GM23338 (cell line): ENCODE data around the gene HIVEP2. TPM values are rescaled to one million over a fixed set of nuclear protein-coding genes. Genes with fewer than 3 reads are reported as not detected.

ENCODE experiments used
- ATAC-seq: fragments of 200-7000 bp; cut with Tn5 transposase; 3 replicates; pipeline ENCODE4 v1.9.1; 2020
- DNase-seq: peaks from one replicate; pipeline ENCODE4 v3.0.0-alpha.2; 2015; ENCODE audit warnings: low spot score
- H2AFZ ChIP-seq: fragments of 200-600 bp; sonication (generic); 2 replicates; pipeline ENCODE4 v1.8.0; 2016; ENCODE audit warnings: antibody characterized with exemption, mild to moderate bottlenecking, moderate library complexity
- H3F3A ChIP-seq: fragments of 200-600 bp; sonication (generic); replicated peaks from 2 replicates; pipeline ENCODE4 v1.8.0; 2017; ENCODE audit warnings: antibody characterized with exemption, mixed run types, low read depth
- H3K27ac ChIP-seq: fragments of 200-600 bp; sonication (generic); 2 replicates; pipeline ENCODE4 v1.6.1; 2016; ENCODE audit warnings: low read depth
- H3K27me3 ChIP-seq: fragments of 200-600 bp; sonication (generic); 2 replicates; pipeline ENCODE4 v1.8.0; 2016; ENCODE audit warnings: mild to moderate bottlenecking, mixed run types, moderate library complexity; ENCODE audit not compliant: insufficient read depth
- H3K36me3 ChIP-seq: fragments of 200-600 bp; sonication (generic); 2 replicates; pipeline ENCODE4 v1.8.0; 2016; ENCODE audit warnings: mild to moderate bottlenecking; ENCODE audit not compliant: insufficient read depth
- H3K4me1 ChIP-seq: fragments of 200-600 bp; sonication (generic); 2 replicates; pipeline ENCODE4 v1.8.0; 2016; ENCODE audit warnings: mild to moderate bottlenecking, moderate library complexity; ENCODE audit not compliant: insufficient read depth
- H3K4me2 ChIP-seq: fragments of 200-600 bp; sonication (generic); 2 replicates; pipeline ENCODE4 v1.7.1; 2017; ENCODE audit warnings: mixed run types
- H3K4me3 ChIP-seq: fragments of 200-600 bp; sonication (generic); 2 replicates; pipeline ENCODE4 v1.6.1; 2016; ENCODE audit warnings: mixed run types
- H3K79me2 ChIP-seq: fragments of 200-600 bp; sonication (generic); replicated peaks from 2 replicates; pipeline ENCODE4 v1.8.0; 2017; ENCODE audit warnings: mild to moderate bottlenecking; ENCODE audit not compliant: insufficient read depth
- H3K9me2 ChIP-seq: fragments of 200-600 bp; sonication (generic); 2 replicates; pipeline ENCODE4 v1.8.0; 2017; ENCODE audit not compliant: insufficient read depth
- H4K20me1 ChIP-seq: fragments of 200-600 bp; sonication (generic); replicated peaks from 2 replicates; pipeline ENCODE4 v1.8.0; 2017; ENCODE audit warnings: mild to moderate bottlenecking; ENCODE audit not compliant: insufficient read depth
- H3K27ac Mint-ChIP-seq: 2 replicates; pipeline ENCODE4 v1.8.0; 2020; ENCODE audit warnings: inconsistent platforms, mild to moderate bottlenecking, moderate library complexity, mixed read lengths
- H3K27me3 Mint-ChIP-seq: 3 replicates; pipeline ENCODE4 v1.8.0; 2022; ENCODE audit warnings: low read depth, mild to moderate bottlenecking, moderate library complexity, mixed read lengths, inconsistent platforms; ENCODE audit not compliant: insufficient read depth, poor library complexity
- H3K36me3 Mint-ChIP-seq: 3 replicates; pipeline ENCODE4 v1.8.0; 2021; ENCODE audit warnings: low read depth, mild to moderate bottlenecking, inconsistent platforms, moderate library complexity, mixed read lengths
- H3K4me1 Mint-ChIP-seq: 3 replicates; pipeline ENCODE4 v1.8.0; 2020; ENCODE audit warnings: mild to moderate bottlenecking, inconsistent platforms, mixed read lengths
- H3K4me3 Mint-ChIP-seq: 3 replicates; pipeline ENCODE4 v1.8.0; 2021; ENCODE audit warnings: moderate library complexity, mild to moderate bottlenecking, inconsistent platforms, mixed read lengths
- H3K9me3 Mint-ChIP-seq: 3 replicates; pipeline ENCODE4 v1.8.0; 2020; ENCODE audit warnings: moderate library complexity, mild to moderate bottlenecking, inconsistent platforms, mixed read lengths
- CREB1 ChIP-seq: fragments of 250-450 bp; sonication (Bioruptor Pico); IDR thresholded peaks from 2 replicates; pipeline ENCODE4 v1.5.0; 2020; ENCODE audit warnings: low read depth, mild to moderate bottlenecking, moderate library complexity
- EZH2 ChIP-seq: fragments of 200-600 bp; sonication (generic); IDR thresholded peaks from one replicate; pipeline ENCODE4 v1.8.0; 2017; ENCODE audit warnings: antibody characterized with exemption, mild to moderate bottlenecking, low read depth; ENCODE audit not compliant: unreplicated experiment
- EZH2phosphoT487 ChIP-seq: fragments of 200-600 bp; sonication (generic); IDR thresholded peaks from one replicate; pipeline ENCODE4 v1.8.1; 2018; ENCODE audit warnings: antibody characterized with exemption; ENCODE audit not compliant: unreplicated experiment
- JUNB ChIP-seq: IDR thresholded peaks from one replicate; pipeline ENCODE4 v1.6.1; 2016; ENCODE audit warnings: antibody characterized with exemption; ENCODE audit not compliant: unreplicated experiment
- NANOG ChIP-seq: IDR thresholded peaks from 2 replicates; pipeline ENCODE4 v1.6.1; 2016; ENCODE audit warnings: antibody characterized with exemption, borderline replicate concordance
- POLR2AphosphoS5 ChIP-seq: IDR thresholded peaks from 2 replicates; pipeline ENCODE4 v1.6.1; 2016; ENCODE audit warnings: antibody characterized with exemption, low read depth
- REST ChIP-seq: IDR thresholded peaks from one replicate; pipeline ENCODE4 v1.6.1; 2018; ENCODE audit warnings: antibody characterized with exemption; ENCODE audit not compliant: unreplicated experiment
- STAT1 ChIP-seq: IDR thresholded peaks from one replicate; pipeline ENCODE4 v1.6.1; 2016; ENCODE audit warnings: antibody characterized with exemption; ENCODE audit not compliant: unreplicated experiment
- ZNF114 ChIP-seq: fragments of 250-450 bp; sonication (Bioruptor Pico); IDR thresholded peaks from 2 replicates; pipeline ENCODE4 v1.5.0; 2020; ENCODE audit warnings: mild to moderate bottlenecking, moderate library complexity
- ZNF331 ChIP-seq: fragments of 250-450 bp; sonication (Bioruptor Pico); IDR thresholded peaks from 2 replicates; pipeline ENCODE4 v1.5.0; 2020; ENCODE audit warnings: low read depth, mild to moderate bottlenecking, moderate library complexity
- ZNF462 ChIP-seq: fragments of 250-450 bp; sonication (Bioruptor Pico); IDR thresholded peaks from 2 replicates; pipeline ENCODE4 v1.5.0; 2020; ENCODE audit warnings: mild to moderate bottlenecking, moderate library complexity
- polyA plus RNA-seq: library from polyadenylated mRNA; unstranded; fragments of >200 nt; fragmentation: Nextera tagmentation; extraction: Ambion mirVana; gene quantifications from 2 replicates; pipeline ENCODE4 v1.2.1, GENCODE V29; 2016
- total RNA-seq: library from RNA; depleted of rRNA; stranded (reverse); fragments of >200 nt; shearing (Covaris generic); gene quantifications from 2 replicates; pipeline ENCODE4 v1.2.3, GENCODE V29; 2014
- TF ChIP-seq, protein P1 (sequence below): IDR thresholded peaks from 2 replicates; pipeline ENCODE4 v1.6.1; 2016; ENCODE audit warnings: antibody characterized with exemption
- TF ChIP-seq, protein P2 (sequence below), 2 experiments: fragments of 200-600 bp in 1 of 2; sonication (generic) in 1 of 2; conservative IDR thresholded peaks; 2 replicates each; pipeline versions ENCODE4 v1.5.1 to v1.6.1; 2016 to 2017; ENCODE audit warnings: antibody characterized with exemption in 2 of 2, low read depth in 2 of 2, mild to moderate bottlenecking in 2 of 2, moderate library complexity in 1 of 2

The HIVEP2 gene
- total and polyA plus RNA-seq, 2 experiments from 2014 or later: 1.5 to 7.4 TPM

DNA sequence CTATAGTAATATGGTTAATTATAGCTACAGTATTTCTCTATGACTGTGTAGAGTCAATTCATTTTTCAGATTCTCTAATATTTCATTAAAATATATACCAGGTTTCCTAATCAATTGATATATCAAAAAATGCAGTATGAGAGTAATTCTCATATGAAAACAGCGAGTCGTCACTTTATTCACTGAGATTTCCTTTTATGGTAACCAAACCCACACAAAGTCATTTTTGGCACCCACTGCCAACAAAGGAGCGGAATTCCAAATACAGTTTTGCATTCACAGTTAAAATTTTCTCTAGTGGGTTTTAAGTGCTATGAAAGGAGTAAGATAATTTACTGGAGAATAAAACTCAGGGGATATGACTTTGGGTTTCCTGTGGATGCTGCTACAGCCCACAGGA lies 163.8 kb downstream of the HIVEP2 start:
- Mint-ChIP-seq H3K4me3 (no peak overlapping the region), H3K27ac (peak overlapping the region; percentile 64; the same call in 1 of the 2 replicates), H3K36me3 (no peaks in the 10 kb centered on the region), H3K9me3 (no peaks in the 10 kb centered on the region), H3K4me1 (no peaks in the 10 kb centered on the region), H3K27me3 (no peaks in the 10 kb centered on the region)
- ATAC-seq (no peak), DNase-seq (no peak)
- H3K27me3 ChIP-seq: no peaks in the 10 kb centered on the region
- no peaks in the 10 kb centered on the region for H3F3A ChIP-seq
- no peaks in the 10 kb centered on the region for H3K79me2 ChIP-seq
- no peaks in the 10 kb centered on the region for H3K9me2 ChIP-seq
- no peaks in the 10 kb centered on the region for H3K4me1 ChIP-seq
- no peaks in the 10 kb centered on the region for H3K36me3 ChIP-seq
- no peak overlapping the region for H3K4me3 ChIP-seq
- H3K27ac ChIP-seq: no peak overlapping the region
- no peak overlapping the region for H3K4me2 ChIP-seq
- H2AFZ ChIP-seq: no peak overlapping the region
- H4K20me1 ChIP-seq: no peaks in the 10 kb centered on the region
- TF ChIP-seq, protein P1, sequence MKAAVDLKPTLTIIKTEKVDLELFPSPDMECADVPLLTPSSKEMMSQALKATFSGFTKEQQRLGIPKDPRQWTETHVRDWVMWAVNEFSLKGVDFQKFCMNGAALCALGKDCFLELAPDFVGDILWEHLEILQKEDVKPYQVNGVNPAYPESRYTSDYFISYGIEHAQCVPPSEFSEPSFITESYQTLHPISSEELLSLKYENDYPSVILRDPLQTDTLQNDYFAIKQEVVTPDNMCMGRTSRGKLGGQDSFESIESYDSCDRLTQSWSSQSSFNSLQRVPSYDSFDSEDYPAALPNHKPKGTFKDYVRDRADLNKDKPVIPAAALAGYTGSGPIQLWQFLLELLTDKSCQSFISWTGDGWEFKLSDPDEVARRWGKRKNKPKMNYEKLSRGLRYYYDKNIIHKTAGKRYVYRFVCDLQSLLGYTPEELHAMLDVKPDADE: no peak
- TF ChIP-seq ZNF114 (CRISPR knock-in tag) (no peak), ZNF462 (CRISPR knock-in tag) (no peak), EZH2 (no peak), ZNF331 (CRISPR knock-in tag) (no peak), REST (no peak), EZH2phosphoT487 (no peak), JUNB (no peak), POLR2AphosphoS5 (no peak), CREB1 (CRISPR knock-in tag) (no peak), STAT1 (no peak), NANOG (no peak)
- TF ChIP-seq, protein P2, sequence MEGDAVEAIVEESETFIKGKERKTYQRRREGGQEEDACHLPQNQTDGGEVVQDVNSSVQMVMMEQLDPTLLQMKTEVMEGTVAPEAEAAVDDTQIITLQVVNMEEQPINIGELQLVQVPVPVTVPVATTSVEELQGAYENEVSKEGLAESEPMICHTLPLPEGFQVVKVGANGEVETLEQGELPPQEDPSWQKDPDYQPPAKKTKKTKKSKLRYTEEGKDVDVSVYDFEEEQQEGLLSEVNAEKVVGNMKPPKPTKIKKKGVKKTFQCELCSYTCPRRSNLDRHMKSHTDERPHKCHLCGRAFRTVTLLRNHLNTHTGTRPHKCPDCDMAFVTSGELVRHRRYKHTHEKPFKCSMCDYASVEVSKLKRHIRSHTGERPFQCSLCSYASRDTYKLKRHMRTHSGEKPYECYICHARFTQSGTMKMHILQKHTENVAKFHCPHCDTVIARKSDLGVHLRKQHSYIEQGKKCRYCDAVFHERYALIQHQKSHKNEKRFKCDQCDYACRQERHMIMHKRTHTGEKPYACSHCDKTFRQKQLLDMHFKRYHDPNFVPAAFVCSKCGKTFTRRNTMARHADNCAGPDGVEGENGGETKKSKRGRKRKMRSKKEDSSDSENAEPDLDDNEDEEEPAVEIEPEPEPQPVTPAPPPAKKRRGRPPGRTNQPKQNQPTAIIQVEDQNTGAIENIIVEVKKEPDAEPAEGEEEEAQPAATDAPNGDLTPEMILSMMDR (conservative IDR thresholded peaks at IDR 0.05; ENCODE audit: low read depth in 2 of 2): no peak
